Cardiac muscle cell (in vitro differentiated cells and primary cell): ENCODE measurements around the gene SPATA31D3. TPM values are rescaled to one million over a fixed set of nuclear protein-coding genes. Genes with fewer than 3 reads are reported as not detected.
"Not testable (repeated sequence)": the region's sequence is repeated elsewhere in the genome, so short reads cannot be mapped to it uniquely, and the experiment has no call there.

ENCODE experiments used
- DNase-seq, 2 donors: peaks; one replicate each; pipeline versions ENCODE4 v3.0.0 to v3.0.0-alpha.2; 2010 to 2017; ENCODE audit warnings: low read depth in 1 of 2, low spot score in 1 of 2
- H3K27ac ChIP-seq: fragments of 200-600 bp; sonication (generic); 2 replicates; pipeline ENCODE4 v1.5.1; 2016
- H3K27me3 ChIP-seq: fragments of 200-600 bp; sonication (generic); 2 replicates; pipeline ENCODE4 v1.6.0; 2016; ENCODE audit warnings: control low read depth
- H3K36me3 ChIP-seq: fragments of 200-600 bp; sonication (generic); 2 replicates; pipeline ENCODE4 v1.5.1; 2016; ENCODE audit warnings: control low read depth
- H3K4me1 ChIP-seq: fragments of 200-600 bp; sonication (generic); 2 replicates; pipeline ENCODE4 v1.8.1; 2017; ENCODE audit warnings: low read depth, mild to moderate bottlenecking, mixed run types
- H3K4me3 ChIP-seq: fragments of 200-600 bp; sonication (generic); 2 replicates; pipeline ENCODE4 v1.5.1; 2016; ENCODE audit warnings: mild to moderate bottlenecking
- H3K9me3 ChIP-seq: fragments of 200-600 bp; sonication (generic); 2 replicates; pipeline ENCODE4 v1.5.1; 2017; ENCODE audit warnings: low read depth, mild to moderate bottlenecking, control low read depth
- CTCF ChIP-seq: IDR thresholded peaks from 2 replicates; pipeline ENCODE4 v1.5.1; 2012; ENCODE audit warnings: low read depth, mild to moderate bottlenecking, low read length
- polyA plus RNA-seq: library from polyadenylated mRNA; unstranded; fragments of >200 nt; fragmentation: Nextera tagmentation; extraction: Ambion mirVana; gene quantifications from 2 replicates; pipeline ENCODE4 v1.2.1, GENCODE V29; 2016
- total RNA-seq: library from RNA; depleted of rRNA; stranded (reverse); fragments of >200 nt; gene quantifications from 2 replicates; pipeline ENCODE4 v1.2.3, GENCODE V29; 2016

The SPATA31D3 gene
- total RNA-seq (not detected in 2 replicates), polyA plus RNA-seq (not detected in 2 replicates)

DNA sequence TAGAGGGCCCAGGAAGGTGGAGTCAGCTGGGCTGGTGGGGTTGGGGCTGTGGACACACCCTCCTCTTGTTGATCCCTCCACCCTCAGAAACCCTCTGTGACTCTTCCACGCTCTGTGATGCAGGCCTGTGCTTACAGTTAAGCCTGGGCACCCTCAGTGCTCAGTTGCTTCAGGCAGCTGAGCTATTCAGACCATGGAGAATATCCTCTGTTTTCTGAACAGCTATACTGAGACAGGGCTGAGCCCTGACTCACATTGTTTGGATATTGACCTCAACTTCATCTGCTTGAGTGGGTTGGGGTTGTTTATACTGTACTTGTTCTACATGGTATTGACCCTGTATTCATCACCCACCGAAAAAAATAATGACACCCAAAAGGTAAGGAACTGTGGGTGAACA, at the start of gene SPATA31D3:
SPATA31D3 (plus strand) TSS at position 108 of the 400 bp plus-strand sequence; CDS start at position 194, 86 bp downstream.
- not testable (repeated sequence) for H3K9me3 ChIP-seq, H3K4me3 ChIP-seq, H3K27ac ChIP-seq, H3K27me3 ChIP-seq, H3K36me3 ChIP-seq, H3K4me1 ChIP-seq, DNase-seq

GRCh38 chr9:81893929-81894328, 49.4 kb upstream of the SPATA31D3 start:
- DNase-seq: no peak
- H3K9me3 ChIP-seq: no peaks in the 10 kb centered on the region
- peaks cover 3% of the 10 kb centered on the region for H3K27me3 ChIP-seq
- no peak overlapping the region for H3K27ac ChIP-seq
- no peaks in the 10 kb centered on the region for H3K4me1 ChIP-seq
- TF ChIP-seq CTCF: no peak
- H3K36me3 ChIP-seq: no peaks in the 10 kb centered on the region
- H3K4me3 ChIP-seq: no peak overlapping the region

DNA sequence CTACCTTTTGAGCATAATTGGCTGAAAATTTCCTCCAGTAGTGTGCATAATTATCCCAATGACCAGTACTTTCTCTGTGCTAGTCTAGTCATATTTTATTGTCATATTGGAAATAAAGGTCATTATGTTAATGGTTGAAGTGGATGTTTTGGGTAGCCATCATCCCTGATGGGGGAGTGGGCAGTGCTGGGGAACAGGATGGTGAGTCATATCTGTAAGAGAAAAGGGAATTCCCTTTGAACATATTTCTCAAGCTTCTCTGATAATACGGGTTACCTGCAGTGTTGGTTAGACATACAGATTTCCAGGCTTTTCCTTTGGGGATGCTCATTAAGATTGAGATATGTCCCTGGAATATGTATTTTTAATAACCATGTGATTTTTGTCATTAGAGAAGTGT, 48.4 kb upstream of the SPATA31D3 start:
- Histone ChIP-seq H3K4me3 (no peak overlapping the region), H3K36me3 (no peaks in the 10 kb centered on the region), H3K4me1 (no peaks in the 10 kb centered on the region), H3K9me3 (no peaks in the 10 kb centered on the region), H3K27ac (no peak overlapping the region), H3K27me3 (peaks cover 3% of the 10 kb centered on the region)
- TF ChIP-seq CTCF: no peak
- no peak for DNase-seq

DNA sequence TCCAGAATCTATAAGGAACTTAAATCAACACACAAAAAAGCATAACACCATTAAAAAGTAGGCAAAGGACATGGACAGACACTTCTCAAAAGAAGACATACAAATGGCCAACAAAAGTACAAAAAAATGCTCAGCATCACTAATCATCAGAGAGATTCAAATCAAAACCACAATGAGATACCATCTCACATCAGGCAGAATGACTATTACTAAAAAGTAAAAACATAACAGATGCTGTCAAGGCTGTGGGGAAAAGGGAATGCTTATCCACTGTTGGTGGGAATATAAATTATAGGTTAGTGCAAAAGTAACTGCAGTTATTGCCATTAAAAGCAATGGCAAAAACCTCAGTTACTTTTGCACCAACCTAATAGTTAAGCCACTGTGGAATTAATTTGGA, 47.2 kb upstream of the SPATA31D3 start:
- H3K4me3 ChIP-seq: no peak overlapping the region
- DNase-seq: no peak
- H3K9me3 ChIP-seq: no peaks in the 10 kb centered on the region
- no peaks in the 10 kb centered on the region for H3K4me1 ChIP-seq
- no peak for TF ChIP-seq CTCF
- no peaks in the 10 kb centered on the region for H3K36me3 ChIP-seq
- H3K27ac ChIP-seq: no peak overlapping the region
- peaks cover 9% of the 10 kb centered on the region for H3K27me3 ChIP-seq

GRCh38 chr9:81898851-81899250, 44.4 kb upstream of the SPATA31D3 start:
- Histone ChIP-seq H3K4me1 (no peaks in the 10 kb centered on the region), H3K4me3 (no peak overlapping the region), H3K27ac (no peak overlapping the region), H3K27me3 (peaks cover 13% of the 10 kb centered on the region), H3K9me3 (no peaks in the 10 kb centered on the region), H3K36me3 (no peaks in the 10 kb centered on the region)
- TF ChIP-seq CTCF: no peak
- DNase-seq: no peak

GRCh38 chr9:81902196-81902595, 41.1 kb upstream of the SPATA31D3 start:
- H3K27ac ChIP-seq: no peak overlapping the region
- peak in 1 of 2 donors; percentile 42 for DNase-seq
- H3K9me3 ChIP-seq: no peaks in the 10 kb centered on the region
- peaks cover 8% of the 10 kb centered on the region for H3K4me1 ChIP-seq
- peaks cover 10% of the 10 kb centered on the region for H3K27me3 ChIP-seq
- H3K4me3 ChIP-seq: no peak overlapping the region
- no peaks in the 10 kb centered on the region for H3K36me3 ChIP-seq
- TF ChIP-seq CTCF: no peak
